ENCODE measurements around the gene FAM151B.

GRCh38 chr5:80568251-80568650 lies 80.4 kb downstream of the FAM151B start:
- TF ChIP-seq POLR2A (IDR thresholded peaks at IDR 0.05) = no peak
- TF ChIP-seq CTCF (IDR thresholded peaks at IDR 0.05) = no peak
